Erythroblast (primary cell): ENCODE results near the gene NCBP3.

Experiments
- GATA1 ChIP-seq: IDR thresholded peaks from 2 replicates; pipeline ENCODE4 v1.6.1; 2011; ENCODE audit warnings: low read depth, mild to moderate bottlenecking, control low read depth, low read length, moderate library complexity
- POLR2A ChIP-seq: IDR thresholded peaks from 2 replicates; pipeline ENCODE4 v1.6.1; 2011; ENCODE audit warnings: mild to moderate bottlenecking, low read length

GRCh38 chr17:3889325-3890012 is 43.4 kb upstream of the NCBP3 start:
- TF ChIP-seq POLR2A (no peak), GATA1 (no peak)
